HEK293 (cell line): ENCODE measurements around the gene DEDD2.
"Not testable (repeated sequence)": the region's sequence is repeated elsewhere in the genome, so short reads cannot be mapped to it uniquely, and the experiment has no call there.

Experiments used
- CTCF ChIA-PET: fragments of 350-600 bp; formaldehyde crosslinking; extraction: SDS; loops from one replicate; lab custom pipeline; 2021; ENCODE audit warnings: antibody characterized with exemption; lab: Yijun Ruan, JAX
- POLR2A ChIA-PET: fragments of 300-600 bp; formaldehyde crosslinking; extraction: SDS; loops from one replicate; lab custom pipeline; 2020; ENCODE audit warnings: antibody characterized with exemption, inconsistent platforms; lab: Yijun Ruan, JAX
- H3K27ac ChIP-seq: fragments of 200-500 bp; sonication (Bioruptor generic); 2 replicates; pipeline ENCODE4 v1.5.1; 2014; ENCODE audit warnings: low read depth, low read length, control low read depth, inconsistent platforms; ENCODE audit errors: extremely low read depth
- H3K36me3 ChIP-seq, 2 experiments: fragments of 200-500 bp in 1 of 2; sonication (Bioruptor generic) in 1 of 2; 1 replicate in 1 of 2; 2 replicates in 1 of 2; pipeline ENCODE4 v1.5.1; 2014 to 2017; ENCODE audit warnings: inconsistent platforms in 2 of 2, low read length in 2 of 2; ENCODE audit not compliant: control insufficient read depth in 2 of 2, insufficient read depth in 1 of 2
- H3K4me1 ChIP-seq: fragments of 200-500 bp; sonication (Bioruptor generic); 2 replicates; pipeline ENCODE4 v1.5.1; 2014; ENCODE audit warnings: mild to moderate bottlenecking, low read length, inconsistent platforms; ENCODE audit not compliant: control insufficient read depth, insufficient read depth
- H3K4me3 ChIP-seq: 2 replicates; pipeline ENCODE4 v1.5.1; 2011; ENCODE audit warnings: low read depth, mild to moderate bottlenecking, control low read depth, low read length, moderate library complexity
- H3K9me3 ChIP-seq: fragments of 200-500 bp; sonication (Bioruptor generic); 2 replicates; pipeline ENCODE4 v1.5.1; 2014; ENCODE audit warnings: low read depth, low read length, inconsistent platforms; ENCODE audit not compliant: control insufficient read depth, insufficient read depth
- HOXD13 ChIP-seq: sonication (generic); formaldehyde crosslinking; IDR thresholded peaks from 2 replicates; pipeline ENCODE4 v1.8.0; 2022; ENCODE audit warnings: missing genetic modification reagents, borderline replicate concordance
- KLF7 ChIP-seq: fragments of 450-650 bp; formaldehyde crosslinking; IDR thresholded peaks from 2 replicates; pipeline ENCODE4 v1.5.1; 2016; ENCODE audit warnings: missing biosample characterization, missing genetic modification characterization, borderline replicate concordance
- PRDM2 ChIP-seq: fragments of 450-650 bp; formaldehyde crosslinking; IDR thresholded peaks from 2 replicates; pipeline ENCODE4 v1.5.1; 2016; ENCODE audit warnings: missing biosample characterization, missing genetic modification characterization, borderline replicate concordance
- YY1 ChIP-seq: fragments of 450-650 bp; formaldehyde crosslinking; IDR thresholded peaks from 2 replicates; pipeline ENCODE4 v1.5.1; 2018; ENCODE audit warnings: missing biosample characterization, missing genetic modification characterization
- ZBTB44 ChIP-seq: fragments of 450-650 bp; IDR thresholded peaks from 2 replicates; pipeline ENCODE4 v1.5.1; 2018; ENCODE audit warnings: missing biosample characterization, mild to moderate bottlenecking, missing genetic modification characterization
- ZBTB7A ChIP-seq: fragments of 450-650 bp; formaldehyde crosslinking; IDR thresholded peaks from 2 replicates; pipeline ENCODE4 v1.5.1; 2016; ENCODE audit warnings: low read depth, missing biosample characterization, missing genetic modification characterization
- ZIC2 ChIP-seq: fragments of 450-650 bp; formaldehyde crosslinking; IDR thresholded peaks from 2 replicates; pipeline ENCODE4 v1.5.1; 2016; ENCODE audit warnings: missing biosample characterization, missing genetic modification characterization
- ZNF121 ChIP-seq: fragments of 450-650 bp; formaldehyde crosslinking; IDR thresholded peaks from 2 replicates; pipeline ENCODE4 v1.5.1; 2016; ENCODE audit warnings: missing biosample characterization, missing genetic modification characterization
- ZNF202 ChIP-seq: fragments of 450-650 bp; formaldehyde crosslinking; IDR thresholded peaks from 2 replicates; pipeline ENCODE4 v1.5.1; 2016; ENCODE audit warnings: missing biosample characterization, missing genetic modification characterization, borderline replicate concordance
- ZNF266 ChIP-seq: fragments of 450-650 bp; formaldehyde crosslinking; IDR thresholded peaks from 2 replicates; pipeline ENCODE4 v1.5.1; 2016; ENCODE audit warnings: missing biosample characterization, missing genetic modification characterization, low read depth
- ZNF521 ChIP-seq: fragments of 450-650 bp; formaldehyde crosslinking; IDR thresholded peaks from 2 replicates; pipeline ENCODE4 v1.5.1; 2017; ENCODE audit warnings: missing biosample characterization, mild to moderate bottlenecking, missing genetic modification characterization
- ZNF529 ChIP-seq: fragments of 450-650 bp; formaldehyde crosslinking; IDR thresholded peaks from 2 replicates; pipeline ENCODE4 v1.5.1; 2017; ENCODE audit warnings: missing genetic modification characterization, missing biosample characterization; ENCODE audit not compliant: insufficient replicate concordance
- ZNF530 ChIP-seq: fragments of 450-650 bp; formaldehyde crosslinking; IDR thresholded peaks from 2 replicates; pipeline ENCODE4 v1.5.1; 2016; ENCODE audit warnings: low read depth, missing biosample characterization, missing genetic modification characterization
- ZNF561 ChIP-seq: fragments of 450-650 bp; IDR thresholded peaks from 2 replicates; pipeline ENCODE4 v1.5.1; 2018; ENCODE audit warnings: missing biosample characterization, missing genetic modification characterization, borderline replicate concordance
- ZNF660 ChIP-seq: fragments of 450-650 bp; IDR thresholded peaks from 2 replicates; pipeline ENCODE4 v1.5.1; 2018; ENCODE audit warnings: missing biosample characterization, mild to moderate bottlenecking, missing genetic modification characterization

DEDD2 gene

DNA sequence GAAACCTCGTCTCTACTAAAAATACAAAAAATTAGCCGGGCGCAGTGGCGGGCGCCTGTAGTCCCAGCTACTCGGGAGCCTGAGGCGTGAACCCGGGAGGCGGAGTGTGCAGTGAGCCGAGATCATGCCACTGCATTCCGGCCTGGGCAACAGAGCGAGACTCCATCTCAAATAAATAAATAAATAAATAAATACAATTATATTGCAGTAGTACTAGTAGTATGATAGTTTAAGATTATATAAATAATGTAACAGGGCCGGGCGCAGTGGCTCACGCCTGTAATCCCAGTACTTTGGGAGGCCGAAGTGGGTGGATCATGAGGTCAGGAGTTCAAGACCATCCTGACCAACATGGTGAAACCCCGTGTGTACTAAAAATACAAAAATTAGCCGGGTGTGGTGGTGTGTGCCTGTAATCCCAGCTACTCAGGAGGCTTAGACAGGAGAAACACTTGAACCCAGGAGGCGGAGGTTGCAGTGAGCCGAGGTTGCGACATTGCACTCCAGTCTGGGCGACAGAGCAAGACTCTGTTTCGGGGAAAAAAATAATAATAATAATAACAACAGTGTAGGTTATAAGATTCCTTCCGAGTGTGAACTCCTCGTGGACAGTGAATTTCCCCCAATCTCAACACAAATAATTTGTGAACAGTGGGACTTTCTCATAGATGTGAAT is 49.6 kb upstream of the DEDD2 start:
- not testable (repeated sequence) for H3K27ac ChIP-seq, H3K36me3 ChIP-seq, H3K9me3 ChIP-seq, H3K4me3 ChIP-seq
- 0 out of 2 replicates have a peak, but pooled peaks have one; percentile 5 for TF ChIP-seq ZBTB44 (tag by site-specific recombination)
- 0 out of 2 replicates have a peak, but pooled peaks have one; percentile 4 for TF ChIP-seq KLF7
- peaks cover 16% of the 10 kb centered on the region for H3K4me1 ChIP-seq
- ChIA-PET POLR2A (interaction anchor here (0.9 to 1.7 kb wide), 7 partner anchors 9 to 24 kb away, joined by 3 to 8 read pairs (median 6); partner anchors contain the start of gene GSK3A), CTCF (interaction anchor here (0.6 to 2.0 kb wide), 6 partner anchors 12 to 155 kb away, joined by 3 to 10 read pairs (median 3); no protein-coding TSS in a partner anchor)

GRCh38 chr19:42266105-42266504 is 48.6 kb upstream of the DEDD2 start:
- H3K4me3 ChIP-seq, POLR2A ChIA-PET, H3K36me3 ChIP-seq, H3K27ac ChIP-seq, H3K9me3 ChIP-seq: not testable (repeated sequence)
- H3K4me1 ChIP-seq: peaks cover 16% of the 10 kb centered on the region
- CTCF ChIA-PET: interaction anchor here (1.2 to 1.7 kb wide), 2 partner anchors 13 to 16 kb away, joined by 3 read pairs; no protein-coding TSS in a partner anchor
- peak; percentile 97 for TF ChIP-seq ZNF121 (tag by site-specific recombination)
- TF ChIP-seq, all 188 proteins: peak for 1; not testable (repeated sequence) for 187

- no peak overlapping the region for H3K4me3 ChIP-seq
- H3K4me1 ChIP-seq: no peaks in the 10 kb centered on the region
- H3K27ac ChIP-seq: no peak overlapping the region
- ChIA-PET POLR2A (interaction anchor here (1.2 to 1.6 kb wide), 2 partner anchors 17 to 19 kb away, joined by 5 read pairs; no protein-coding TSS in a partner anchor), CTCF (interaction anchor here (1.4 to 1.6 kb wide), 2 partner anchors 15 to 17 kb away, joined by 4 to 5 read pairs; no protein-coding TSS in a partner anchor)
- no peaks in the 10 kb centered on the region for H3K9me3 ChIP-seq
- TF ChIP-seq ZNF660 (tag by site-specific recombination): no peak
- TF ChIP-seq ZBTB7A (tag by site-specific recombination): no peak
- no peak for TF ChIP-seq ZNF202 (tag by site-specific recombination)
- no peak for TF ChIP-seq ZNF561
- no peak for TF ChIP-seq ZNF266 (tag by site-specific recombination)
- TF ChIP-seq ZNF529 (tag by site-specific recombination): no peak
- TF ChIP-seq YY1 (tag by site-specific recombination): no peak
- TF ChIP-seq ZNF521 (tag by site-specific recombination): no peak
- TF ChIP-seq HOXD13 (CRISPR knock-in tag): no peak
- TF ChIP-seq ZNF530: no peak
- TF ChIP-seq ZIC2 (tag by site-specific recombination): no peak
- TF ChIP-seq PRDM2 (tag by site-specific recombination): no peak
- no peaks in the 10 kb centered on the region for H3K36me3 ChIP-seq
Observed at GRCh38 chr19:42261763-42262162, 44.3 kb upstream of the DEDD2 start.
